B cell (primary cell): ENCODE results near the gene ZNF316. TPM values are rescaled to one million over a fixed set of nuclear protein-coding genes. Genes with fewer than 3 reads are reported as not detected.

Source experiments
- ATAC-seq: fragments of 200-7000 bp; cut with Tn5 transposase; one replicate; pipeline ENCODE4 v1.10.0; 2021; ENCODE audit warnings: low read depth, mild to moderate bottlenecking, moderate number of reproducible peaks, moderate library complexity
- CTCF ChIA-PET: fragments of 350-600 bp; sonication (Branson Sonifier 250); formaldehyde crosslinking; loops from one replicate; lab custom pipeline; 2021; ENCODE audit warnings: antibody characterized with exemption, inconsistent platforms; lab: Charles Lee
- POLR2A ChIA-PET: fragments of 350-600 bp; sonication (Branson Sonifier 250); formaldehyde crosslinking; loops from one replicate; lab custom pipeline; 2021; ENCODE audit warnings: antibody characterized with exemption; lab: Charles Lee
- DNase-seq: peaks from one replicate; pipeline ENCODE4 v3.0.0; 2013
- H2AFZ ChIP-seq: 2 replicates; pipeline ENCODE4 v1.6.1; 2012; ENCODE audit warnings: mild to moderate bottlenecking, low read depth, low read length; ENCODE audit not compliant: insufficient read depth, poor library complexity, severe bottlenecking
- H3K27ac ChIP-seq, 2 donors: 1 replicate in 1 of 2; 2 replicates in 1 of 2; pipeline ENCODE4 v1.5.1; 2012 to 2013; ENCODE audit warnings: low read length in 2 of 2, mild to moderate bottlenecking in 2 of 2, moderate library complexity in 1 of 2
- H3K27me3 ChIP-seq, 4 experiments: fragments of 200-600 bp in 1 of 4; sonication (generic) in 1 of 4; replicated peaks in 1 of 4; 1 replicate in 2 of 4; 2 replicates in 2 of 4; pipeline versions ENCODE4 v1.6.1 to v1.7.0; 2013 to 2016; ENCODE audit warnings: low read length in 3 of 4, mild to moderate bottlenecking in 2 of 4, mixed read lengths in 1 of 4, moderate library complexity in 1 of 4; ENCODE audit not compliant: insufficient read depth in 4 of 4, control insufficient read depth in 3 of 4; ENCODE audit errors: control extremely low read depth in 1 of 4
- H3K36me3 ChIP-seq, 2 experiments: replicated peaks in 1 of 2; 1 replicate in 1 of 2; 2 replicates in 1 of 2; pipeline versions ENCODE4 v1.6.1 to v1.7.1; 2013; ENCODE audit warnings: low read length in 1 of 2; ENCODE audit not compliant: insufficient read depth in 2 of 2, control insufficient read depth in 1 of 2; ENCODE audit errors: control extremely low read depth in 1 of 2, extremely low read depth in 1 of 2
- H3K4me1 ChIP-seq, 2 donors: fragments of 200-600 bp in 1 of 2; sonication (generic) in 1 of 2; 1 replicate in 1 of 2; 2 replicates in 1 of 2; pipeline versions ENCODE4 v1.5.1 to v1.6.1; 2013 to 2017; ENCODE audit warnings: low read length in 2 of 2; ENCODE audit not compliant: control insufficient read depth in 2 of 2, insufficient read depth in 2 of 2
- H3K4me2 ChIP-seq: replicated peaks from 2 replicates; pipeline ENCODE3; 2012; ENCODE audit warnings: mild to moderate bottlenecking, low read depth, low read length; ENCODE audit not compliant: poor library complexity, severe bottlenecking
- H3K4me3 ChIP-seq, 5 experiments: fragments of 200-600 bp in 1 of 5; sonication (generic) in 1 of 5; 1 replicate in 3 of 5; 2 replicates in 2 of 5; pipeline versions ENCODE4 v1.5.1 to v1.7.0; 2011 to 2016; ENCODE audit warnings: low read length in 4 of 5, mild to moderate bottlenecking in 4 of 5, low read depth in 2 of 5, control low read depth in 1 of 5, moderate library complexity in 1 of 5; ENCODE audit not compliant: insufficient read depth in 1 of 5; ENCODE audit errors: control extremely low read depth in 1 of 5, extremely low read depth in 1 of 5
- H3K79me2 ChIP-seq: fragments of 200-600 bp; sonication (generic); one replicate; pipeline ENCODE4 v1.6.0; 2016; ENCODE audit warnings: low read length; ENCODE audit not compliant: control insufficient read depth, insufficient read depth
- H3K9ac ChIP-seq: fragments of 200-600 bp; sonication (generic); 2 replicates; pipeline ENCODE4 v1.6.1; 2017; ENCODE audit warnings: mild to moderate bottlenecking, low read length, moderate library complexity
- H3K9me3 ChIP-seq, 3 donors: one replicate each; pipeline versions ENCODE4 v1.6.1 to v1.7.1; 2013; ENCODE audit warnings: low read length in 2 of 3; ENCODE audit not compliant: control insufficient read depth in 2 of 3, insufficient read depth in 1 of 3; ENCODE audit errors: control extremely low read depth in 1 of 3
- H4K20me1 ChIP-seq: 2 replicates; pipeline ENCODE4 v1.6.0; 2012; ENCODE audit warnings: mild to moderate bottlenecking, low read length; ENCODE audit not compliant: insufficient read depth, control insufficient read depth, poor library complexity, severe bottlenecking
- H3K27ac Mint-ChIP-seq: one replicate; pipeline ENCODE4 v1.8.0; 2021; ENCODE audit warnings: mixed read lengths
- H3K27me3 Mint-ChIP-seq: one replicate; pipeline ENCODE4 v1.8.0; 2021; ENCODE audit warnings: mixed read lengths
- H3K4me1 Mint-ChIP-seq: one replicate; pipeline ENCODE4 v1.8.0; 2021; ENCODE audit warnings: mixed read lengths
- H3K4me3 Mint-ChIP-seq: one replicate; pipeline ENCODE4 v1.8.0; 2021; ENCODE audit warnings: mixed read lengths
- H3K9me3 Mint-ChIP-seq: one replicate; pipeline ENCODE4 v1.8.0; 2022; ENCODE audit warnings: mixed read lengths; ENCODE audit not compliant: insufficient read depth
- CTCF ChIP-seq: fragments of 200-600 bp; IDR thresholded peaks from one replicate; pipeline ENCODE4 v1.8.0; 2022; ENCODE audit warnings: antibody characterized with exemption, mild to moderate bottlenecking
- EZH2 ChIP-seq: IDR thresholded peaks from 2 replicates; pipeline ENCODE4 v1.6.1; 2012; ENCODE audit warnings: borderline replicate concordance, low read depth, mild to moderate bottlenecking, moderate library complexity, low read length; ENCODE audit not compliant: insufficient read depth, poor library complexity, severe bottlenecking
- WGBS: methylation state at CpG from one replicate; pipeline ENCODE4 v1.1.5; 2013; ENCODE audit warnings: missing lambda C conversion rate; ENCODE audit not compliant: insufficient coverage; 5-methylcytosine and 5-hydroxymethylcytosine counted together
- intact Hi-C: fragments of 100-400 bp; cut with micrococcal nuclease; formaldehyde crosslinking; loops from one replicate; pipeline ENCODE4 v1.10.0; 2022
- polyA plus RNA-seq: library from polyadenylated mRNA; depleted of rRNA; stranded (reverse); fragments of >200 nt; gene quantifications from 2 replicates; pipeline ENCODE4 v1.2.3, GENCODE V29; 2012
- total RNA-seq, 2 donors: library from RNA; stranded (reverse); fragments of 120-200 nt in 1 of 2; gene quantifications; 1 replicate in 1 of 2; 2 replicates in 1 of 2; pipeline versions ENCODE4 v1.2.3 to v1.2.4, GENCODE V29; 2013 to 2022

The ZNF316 gene
- total and polyA plus RNA-seq, 2 donors (not counting 1 experiment from before 2014, with no cell fraction given) = 43.6 to 72.6 TPM

- Mint-ChIP-seq H3K9me3 (no peaks in the 10 kb centered on the region), H3K4me1 (peaks cover 31% of the 10 kb centered on the region), H3K4me3 (peak overlapping the region; percentile 78), H3K27me3 (peaks cover 4% of the 10 kb centered on the region), H3K27ac (peak overlapping the region; percentile 71)
- ChIA-PET CTCF (interaction anchor here (0.6 kb wide), 1 partner anchor 174 kb away, joined by 4 read pairs; no protein-coding TSS in a partner anchor), POLR2A (no interaction called here)
- Histone ChIP-seq H3K4me2 (no peak overlapping the region), H3K27ac (no peak overlapping the region), H3K4me3 (no peak overlapping the region), H3K4me1 (peaks cover 19 to 42% of the 10 kb centered on the region in 2 donors), H4K20me1 (no peaks in the 10 kb centered on the region), H3K27me3 (peaks cover 0 to 9% (median 3%) of the 10 kb centered on the region in 4 experiments), H2AFZ (no peak overlapping the region), H3K36me3 (no peaks in the 10 kb centered on the region), H3K9ac (no peak overlapping the region), H3K9me3 (peaks cover 0 to 4% (median 0%) of the 10 kb centered on the region in 3 donors), H3K79me2 (no peaks in the 10 kb centered on the region)
- TF ChIP-seq CTCF (no peak), EZH2 (no peak)
- WGBS = 94% methylated on average over 20 of the region's 20 CpGs
- DNase-seq (no peak), ATAC-seq (no peak)
- intact Hi-C loops = no loop called here
Observed at GRCh38 chr7:6616854-6617643, 20.1 kb upstream of the ZNF316 start.

- Mint-ChIP-seq H3K4me1 (peaks cover 35% of the 10 kb centered on the region), H3K4me3 (no peak overlapping the region), H3K27ac (no peak overlapping the region), H3K9me3 (no peaks in the 10 kb centered on the region), H3K27me3 (no peaks in the 10 kb centered on the region)
- H3K4me3 ChIP-seq = no peak overlapping the region
- peaks cover 0 to 7% (median 0%) of the 10 kb centered on the region in 3 donors for H3K9me3 ChIP-seq
- no peak for DNase-seq
- H3K36me3 ChIP-seq = no peaks in the 10 kb centered on the region
- H3K4me1 ChIP-seq = peaks cover 20 to 45% of the 10 kb centered on the region in 2 donors
- TF ChIP-seq CTCF = no peak
- TF ChIP-seq EZH2 = no peak
- no peak overlapping the region for H2AFZ ChIP-seq
- H3K4me2 ChIP-seq = no peak overlapping the region
- intact Hi-C loops = no loop called here
- no peak overlapping the region for H3K27ac ChIP-seq
- no peak overlapping the region for H3K9ac ChIP-seq
- ATAC-seq = no peak
- no peaks in the 10 kb centered on the region for H4K20me1 ChIP-seq
- ChIA-PET CTCF (no interaction called here), POLR2A (no interaction called here)
- 20% methylated on average over 1 of the region's 4 CpGs for WGBS
- H3K27me3 ChIP-seq = peaks cover 0 to 9% (median 3%) of the 10 kb centered on the region in 4 experiments
- H3K79me2 ChIP-seq = no peaks in the 10 kb centered on the region
Observed at GRCh38 chr7:6618621-6619020, 18.5 kb upstream of the ZNF316 start.
